Sigmoid colon (tissue), 4 donors: ENCODE results near the gene PAM16.

Experiments used
- CTCF ChIP-seq, 4 experiments: fragments of 450-650 bp in 3 of 4; fragments of 200-600 bp in 1 of 4; IDR thresholded peaks; one replicate each; pipeline ENCODE4 v1.5.1; 2016 to 2019; ENCODE audit warnings: antibody characterized with exemption in 4 of 4, mild to moderate bottlenecking in 3 of 4, moderate library complexity in 2 of 4
- EP300 ChIP-seq, 4 donors: sonication (generic); formaldehyde crosslinking; IDR thresholded peaks; one replicate each; pipeline ENCODE4 v1.6.1; 2017; ENCODE audit warnings: antibody characterized with exemption in 4 of 4
- POLR2A ChIP-seq, 2 donors: fragments of 450-650 bp; IDR thresholded peaks; one replicate each; pipeline ENCODE4 v1.6.1; 2016; ENCODE audit warnings: antibody characterized with exemption in 2 of 2, mild to moderate bottlenecking in 2 of 2, moderate library complexity in 2 of 2
- POLR2AphosphoS5 ChIP-seq, 4 donors: sonication (generic); formaldehyde crosslinking; IDR thresholded peaks; one replicate each; pipeline ENCODE4 v1.6.1; 2017; ENCODE audit warnings: antibody characterized with exemption in 4 of 4

GRCh38 chr16:4362476-4363135 lies 11.5 kb upstream of the PAM16 start:
- TF ChIP-seq CTCF (IDR thresholded peaks at IDR 0.05) (no peak), POLR2AphosphoS5 (IDR thresholded peaks at IDR 0.05) (no peak), EP300 (IDR thresholded peaks at IDR 0.05) (no peak), POLR2A (IDR thresholded peaks at IDR 0.05) (no peak)
